ENCODE results near the gene TTYH1.
"Not testable (repeated sequence)": the region's sequence is repeated elsewhere in the genome, so short reads cannot be mapped to it uniquely, and the experiment has no call there.

Gene TTYH1

GRCh38 chr19:54461613-54462012 is 46.3 kb downstream of the TTYH1 start:
- DNase-seq, result no peak

GRCh38 chr19:54462047-54462654 is 46.9 kb downstream of the TTYH1 start:
- no peak for DNase-seq

GRCh38 chr19:54462655-54463530 is 47.6 kb downstream of the TTYH1 start:
- peak; percentile 67 to 70 for DNase-seq

GRCh38 chr19:54463531-54464043 is 48.3 kb downstream of the TTYH1 start, which contains the start of gene LENG9:
TSS of gene LENG9 (minus strand) at chr19:54463778. CDS start at chr19:54463526, 252 bp downstream.
- DNase-seq, result peak; percentile 84 to 90

GRCh38 chr19:54464044-54464629 is 48.9 kb downstream of the TTYH1 start:
- DNase-seq, result peak; percentile 43 to 73

- DNase-seq, result peak; percentile 77
Measured at GRCh38 chr19:54464630-54465425, 49.6 kb downstream of the TTYH1 start.

GRCh38 chr19:54465426-54466109 is 50.3 kb downstream of the TTYH1 start:
- no peak for DNase-seq

- not testable (repeated sequence) for DNase-seq
Measured at GRCh38 chr19:54466110-54466480, 50.8 kb downstream of the TTYH1 start.

- no peak for DNase-seq
Measured at GRCh38 chr19:54469496-54469934, 54.3 kb downstream of the TTYH1 start.

GRCh38 chr19:54470276-54470887 is 55.1 kb downstream of the TTYH1 start:
- DNase-seq, result no peak

GRCh38 chr19:54470991-54471782 is 55.9 kb downstream of the TTYH1 start:
- no peak for DNase-seq

- DNase-seq, result no peak
Measured at GRCh38 chr19:54473071-54473891, 58.0 kb downstream of the TTYH1 start, which contains the start of gene CDC42EP5. TSS of gene CDC42EP5 (minus strand) at chr19:54473296. CDS start at chr19:54465547, 7,749 bp downstream.

GRCh38 chr19:54473892-54474372 is 58.7 kb downstream of the TTYH1 start:
- no peak for DNase-seq

- no peak for DNase-seq
Measured at GRCh38 chr19:54475706-54476105, 60.4 kb downstream of the TTYH1 start.

GRCh38 chr19:54477650-54478049 is 62.4 kb downstream of the TTYH1 start:
- DNase-seq, result no peak

GRCh38 chr19:54478677-54479266 is 63.5 kb downstream of the TTYH1 start:
- DNase-seq, result peak; percentile 53 to 67

- peak; percentile 68 to 73 for DNase-seq
Measured at GRCh38 chr19:54480051-54480450, 64.8 kb downstream of the TTYH1 start.

- DNase-seq, result peak; percentile 45 to 54
Measured at GRCh38 chr19:54481326-54481930, 66.2 kb downstream of the TTYH1 start.

- DNase-seq, result peak; percentile 64 to 71
Measured at GRCh38 chr19:54482889-54483288, 67.6 kb downstream of the TTYH1 start.

All from AML-193 (cell line).